Heart right ventricle (tissue), 16 donors: ENCODE results near the gene CCR1. TPM values are rescaled to one million over a fixed set of nuclear protein-coding genes. Genes with fewer than 3 reads are reported as not detected.

Source experiments
- ATAC-seq, 8 donors: fragments of 200-7000 bp; cut with Tn5 transposase; one replicate each; pipeline ENCODE4 v1.9.1; 2020; ENCODE audit warnings: mild to moderate bottlenecking in 8 of 8, moderate library complexity in 8 of 8, moderate number of reproducible peaks in 1 of 8
- DNase-seq, 2 donors: peaks; one replicate each; pipeline ENCODE4 v3.0.0-alpha.2; 2020
- H3K27ac ChIP-seq, 10 donors: fragments of 200-600 bp; sonication (generic) in 2 of 10; one replicate each; pipeline versions ENCODE4 v1.5.0 to v1.8.0; 2020 to 2022; ENCODE audit warnings: mild to moderate bottlenecking in 3 of 10
- H3K27me3 ChIP-seq, 7 donors: fragments of 200-600 bp; one replicate each; pipeline ENCODE4 v1.8.0; 2021 to 2022; ENCODE audit warnings: mild to moderate bottlenecking in 2 of 7
- H3K36me3 ChIP-seq, 9 donors: fragments of 200-600 bp; sonication (generic) in 1 of 9; one replicate each; pipeline versions ENCODE4 v1.5.0 to v1.8.0; 2020 to 2022; ENCODE audit warnings: mild to moderate bottlenecking in 2 of 9
- H3K4me1 ChIP-seq, 9 donors: fragments of 200-600 bp; sonication (generic) in 1 of 9; one replicate each; pipeline versions ENCODE4 v1.5.0 to v1.8.0; 2020 to 2022; ENCODE audit warnings: mild to moderate bottlenecking in 4 of 9
- H3K4me3 ChIP-seq, 10 donors: fragments of 200-600 bp; sonication (generic) in 2 of 10; one replicate each; pipeline versions ENCODE4 v1.5.0 to v1.8.0; 2020 to 2022; ENCODE audit warnings: mild to moderate bottlenecking in 7 of 10, moderate library complexity in 2 of 10
- H3K9me3 ChIP-seq, 11 donors: fragments of 200-600 bp in 10 of 11; sonication (generic) in 2 of 11; one replicate each; pipeline versions ENCODE4 v1.5.0 to v1.8.0; 2013 to 2022; ENCODE audit warnings: mild to moderate bottlenecking in 2 of 11, control low read depth in 1 of 11, moderate library complexity in 1 of 11
- CTCF ChIP-seq, 9 donors: fragments of 200-600 bp; sonication (generic) in 2 of 9; IDR thresholded peaks; one replicate each; pipeline versions ENCODE4 v1.5.0 to v1.8.0; 2021 to 2022; ENCODE audit warnings: antibody characterized with exemption in 9 of 9, mild to moderate bottlenecking in 5 of 9, moderate library complexity in 1 of 9
- WGBS, 2 donors: extraction: QIAGEN DNeasy Blood & Tissue Kit; methylation state at CpG; one replicate each; pipeline ENCODE4 v1.1.7; 2013; ENCODE audit warnings: inconsistent platforms in 1 of 2; 5-methylcytosine and 5-hydroxymethylcytosine counted together
- intact Hi-C, 10 donors: fragments of 100-400 bp; cut with DNase I; formaldehyde crosslinking; loops; one replicate each; pipeline versions ENCODE4 v1.11.1 to v1.14.2; 2022
- polyA plus RNA-seq, 2 donors: library from polyadenylated mRNA; stranded (reverse); fragments of 200-250 nt; gene quantifications; one replicate each; pipeline ENCODE4 v1.2.3, GENCODE V29; 2013
- total RNA-seq, 10 donors: library from RNA; stranded (reverse); fragmentation: NEBNext Ultra II Directional in 3 of 10; extraction: Animal tissue kit (Norgen Biotek cat#: 25700) in 3 of 10; gene quantifications; one replicate each; pipeline versions ENCODE4 v1.2.1 to v1.2.4, GENCODE V29; 2021 to 2023
- donor health status: Arrhythmogenic right ventricular cardiomyopathy.
- donor health status: ischemic (EF 13 %, LVEDD 7.1; RV severe dilation, severe dysfunction).
- donor health status: healthy with polysubstance abuse.
- donor health status: DM: no; HTN: yes; CAD: no.
- donor health status: DM: no; HTN: no; CAD: no.
- donor health status: ischemic (EF 25% LVEDD 6.9; RV normal size, moderate dysfunction).
- donor health status: ischemic (EF 25% LVEDD 5.7; RV mildly dilated, moderate dysfunction).
- donor health status: healthy.
- donor health status: DM: yes; HTN: yes; CAD: no.
- donor health status: Ischemic cardiomyopathy.
- donor health status: ischemic (EF 35%, LVEDD 5.7; RV mildly dilated, moderate dysfunction).
- donor health status: nonischemic (EF 11% LVEDD 7.7; RV severe dilation, severe dysfunction).
- donor health status: DM: yes; HTN: yes; CAD: no.
- donor health status: PGD.
- donor health status: ischemic (EF 29% LVEDD 5.4; RV normal size, mild dysfunction).
- donor health status: nonischemic (EF 23%, LVEDD 6.1; RV moderate dilation, normal function).

CCR1 gene
- total and polyA plus RNA-seq, 12 donors = 0.66 to 24.9 (median 1.6) TPM

- H3K9me3 ChIP-seq = peaks cover 0 to 10% (median 0%) of the 10 kb centered on the region in 11 donors
- H3K4me3 ChIP-seq = no peak overlapping the region
- H3K4me1 ChIP-seq = peaks cover 0 to 21% (median 0%) of the 10 kb centered on the region in 9 donors
- no peak for ATAC-seq
- TF ChIP-seq CTCF (IDR thresholded peaks at IDR 0.05) = no peak
- DNase-seq = no peak
- H3K36me3 ChIP-seq = peaks cover 0 to 38% (median 0%) of the 10 kb centered on the region in 9 donors
- no peak overlapping the region for H3K27ac ChIP-seq
- 51 to 70% methylated on average over 1 of the region's 1 CpG for WGBS, 2 donors
- intact Hi-C loops = loop anchor here in 1 of 10 donors (10.0 kb wide), 1 partner anchor 106 kb away; no protein-coding TSS in a partner anchor
- no peaks in the 10 kb centered on the region for H3K27me3 ChIP-seq
Measured at GRCh38 chr3:46200790-46201189, 7.3 kb downstream of the CCR1 start.

- intact Hi-C loops = loop anchor here in 1 of 10 donors (10.0 kb wide), 1 partner anchor 105 kb away; no protein-coding TSS in a partner anchor
- no peak for TF ChIP-seq CTCF (IDR thresholded peaks at IDR 0.05)
- Histone ChIP-seq H3K4me1 (peaks cover 0 to 17% (median 0%) of the 10 kb centered on the region in 9 donors), H3K4me3 (no peak overlapping the region), H3K9me3 (peaks cover 0 to 15% (median 0%) of the 10 kb centered on the region in 11 donors), H3K27ac (no peak overlapping the region), H3K27me3 (no peaks in the 10 kb centered on the region), H3K36me3 (peaks cover 0 to 38% (median 0%) of the 10 kb centered on the region in 9 donors)
- ATAC-seq = no peak
- DNase-seq = no peak
- 70 to 71% methylated on average over 5 of the region's 5 CpGs for WGBS, 2 donors
Measured at GRCh38 chr3:46200211-46200610, 7.9 kb downstream of the CCR1 start.

- peaks cover 0 to 11% (median 0%) of the 10 kb centered on the region in 9 donors for H3K36me3 ChIP-seq
- peaks cover 0 to 8% (median 0%) of the 10 kb centered on the region in 9 donors for H3K4me1 ChIP-seq
- no peak for TF ChIP-seq CTCF (IDR thresholded peaks at IDR 0.05)
- WGBS, 2 donors = 78 to 81% methylated on average over 7 of the region's 7 CpGs
- ATAC-seq (no peak), DNase-seq (no peak)
- no peak overlapping the region for H3K27ac ChIP-seq
- peaks cover 0 to 44% (median 11%) of the 10 kb centered on the region in 11 donors for H3K9me3 ChIP-seq
- intact Hi-C loops = no loop called here
- H3K27me3 ChIP-seq = no peaks in the 10 kb centered on the region
- H3K4me3 ChIP-seq = no peak overlapping the region
Measured at GRCh38 chr3:46196261-46196957, 11.7 kb downstream of the CCR1 start.

- no peak for TF ChIP-seq CTCF (IDR thresholded peaks at IDR 0.05)
- WGBS, 2 donors = 75 to 80% methylated on average over 4 of the region's 4 CpGs
Measured at GRCh38 chr3:46194868-46195553, 13.1 kb downstream of the CCR1 start.

More at GRCh38 chr3:46194868-46195553, 13.1 kb downstream of the CCR1 start:
- intact Hi-C loops = no loop called here
- Histone ChIP-seq H3K27me3 (peaks cover 0 to 5% (median 0%) of the 10 kb centered on the region in 7 donors), H3K27ac (no peak overlapping the region), H3K36me3 (no peaks in the 10 kb centered on the region), H3K9me3 (peaks cover 0 to 44% (median 11%) of the 10 kb centered on the region in 11 donors), H3K4me3 (no peak overlapping the region), H3K4me1 (peaks cover 0 to 12% (median 0%) of the 10 kb centered on the region in 9 donors)
- ATAC-seq (no peak), DNase-seq (no peak)
